ENCODE measurements around the gene CNPY2.
"Not testable (repeated sequence)": the region's sequence is repeated elsewhere in the genome, so short reads cannot be mapped to it uniquely, and the experiment has no call there.

The CNPY2 gene

GRCh38 chr12:56293795-56294194, 22.0 kb downstream of the CNPY2 start:
- no peaks in the 10 kb centered on the region for H3K9me3 Mint-ChIP-seq (ENCODE audit: low read depth)
- peaks cover 4% of the 10 kb centered on the region for H3K36me3 Mint-ChIP-seq
- no peaks in the 10 kb centered on the region for H3K27me3 Mint-ChIP-seq
- no peak overlapping the region for H3K27ac Mint-ChIP-seq
- no peak overlapping the region for H3K4me3 Mint-ChIP-seq
- H3K4me1 Mint-ChIP-seq (ENCODE audit: low read depth): peaks cover 60% of the 10 kb centered on the region

DNA sequence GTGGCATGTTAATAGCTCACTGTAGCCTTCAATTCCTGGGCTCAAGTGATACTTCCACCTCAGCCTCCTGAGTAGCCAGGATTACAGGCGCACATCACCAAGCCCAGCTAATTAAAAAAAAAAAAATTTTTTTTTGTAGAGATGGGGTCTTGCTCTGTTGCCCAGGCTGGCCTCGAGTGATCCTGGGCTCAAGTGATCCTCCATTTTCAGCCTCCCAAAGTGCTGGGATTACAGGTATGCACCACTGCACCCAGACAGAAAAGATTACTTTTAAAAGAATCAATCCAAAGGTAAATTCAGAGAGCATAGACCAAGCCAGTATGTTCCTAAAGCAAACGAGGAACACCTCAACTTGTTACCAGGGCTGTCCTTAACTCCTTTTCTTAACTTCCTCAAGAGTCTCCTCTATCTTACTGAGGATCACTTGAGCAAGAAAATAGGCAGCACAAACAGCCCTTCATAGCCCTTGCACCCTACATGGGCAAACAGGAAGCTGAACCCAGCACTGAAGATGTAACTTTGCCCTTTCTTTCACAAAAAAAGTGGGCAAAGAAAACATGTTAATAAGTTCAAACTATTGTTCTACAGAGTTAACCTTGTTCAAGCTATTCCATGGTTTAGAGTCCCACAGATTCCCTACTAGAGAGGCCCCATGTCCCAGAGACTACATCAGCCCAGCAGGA, 26.9 kb downstream of the CNPY2 start:
- Mint-ChIP-seq H3K27ac (no peak overlapping the region), H3K36me3 (peaks cover 4% of the 10 kb centered on the region), H3K27me3 (no peaks in the 10 kb centered on the region), H3K9me3 (ENCODE audit: low read depth) (no peaks in the 10 kb centered on the region), H3K4me1 (ENCODE audit: low read depth) (peaks cover 35% of the 10 kb centered on the region), H3K4me3 (no peak overlapping the region)

DNA sequence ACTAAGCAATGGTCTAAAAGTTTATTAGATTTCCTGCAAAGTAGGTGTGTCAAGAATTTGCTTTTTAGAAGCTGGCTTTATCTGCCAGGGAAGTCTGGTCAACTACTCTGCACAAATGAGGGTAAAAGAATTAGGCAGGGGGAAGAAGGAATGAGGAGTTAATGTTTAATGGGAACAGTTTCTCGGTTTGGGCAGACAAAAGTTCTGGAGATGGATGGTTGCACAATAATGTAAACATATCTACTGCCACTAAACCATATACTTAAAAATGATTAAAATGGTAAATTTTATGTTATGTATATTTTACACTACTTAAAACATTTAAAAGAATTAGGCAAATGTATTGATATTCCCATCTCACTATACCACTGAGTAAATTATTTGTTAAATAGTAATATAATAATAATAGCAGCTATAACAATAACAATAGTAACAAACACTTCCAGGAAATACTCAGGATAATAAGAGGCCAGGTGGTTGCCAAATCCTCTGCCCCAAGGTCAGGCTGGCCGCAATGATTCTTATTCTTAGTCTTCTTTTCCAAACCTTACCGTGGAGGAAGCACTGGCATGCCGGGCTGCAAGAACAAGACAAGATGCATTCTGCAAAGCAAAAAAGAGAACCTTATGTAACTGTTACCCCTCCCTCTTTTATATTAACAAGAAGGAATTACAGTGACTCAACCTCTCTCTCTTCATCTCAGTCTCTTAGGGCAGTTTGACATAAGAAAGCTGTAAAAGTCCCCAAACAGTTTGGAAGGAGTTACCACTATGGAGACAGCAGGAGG, 29.6 kb downstream of the CNPY2 start:
- H3K27ac Mint-ChIP-seq: no peak overlapping the region
- peaks cover 7% of the 10 kb centered on the region for H3K36me3 Mint-ChIP-seq
- peaks cover 19% of the 10 kb centered on the region for H3K4me1 Mint-ChIP-seq (ENCODE audit: low read depth)
- no peaks in the 10 kb centered on the region for H3K9me3 Mint-ChIP-seq (ENCODE audit: low read depth)
- no peaks in the 10 kb centered on the region for H3K27me3 Mint-ChIP-seq
- no peak overlapping the region for H3K4me3 Mint-ChIP-seq

GRCh38 chr12:56284263-56284662, 31.5 kb downstream of the CNPY2 start:
- not testable (repeated sequence) for H3K27me3 Mint-ChIP-seq; H3K4me3 Mint-ChIP-seq; H3K27ac Mint-ChIP-seq; H3K9me3 Mint-ChIP-seq (ENCODE audit: low read depth); H3K36me3 Mint-ChIP-seq
- peaks cover 11% of the 10 kb centered on the region for H3K4me1 Mint-ChIP-seq (ENCODE audit: low read depth)

- peaks cover 8% of the 10 kb centered on the region for H3K36me3 Mint-ChIP-seq
- peak overlapping the region; percentile 34 for H3K27ac Mint-ChIP-seq
- H3K27me3 Mint-ChIP-seq: no peaks in the 10 kb centered on the region
- no peaks in the 10 kb centered on the region for H3K9me3 Mint-ChIP-seq (ENCODE audit: low read depth)
- H3K4me1 Mint-ChIP-seq (ENCODE audit: low read depth): peaks cover 5% of the 10 kb centered on the region
- H3K4me3 Mint-ChIP-seq: no peak overlapping the region
Measured at GRCh38 chr12:56282579-56282978, 33.2 kb downstream of the CNPY2 start.

DNA sequence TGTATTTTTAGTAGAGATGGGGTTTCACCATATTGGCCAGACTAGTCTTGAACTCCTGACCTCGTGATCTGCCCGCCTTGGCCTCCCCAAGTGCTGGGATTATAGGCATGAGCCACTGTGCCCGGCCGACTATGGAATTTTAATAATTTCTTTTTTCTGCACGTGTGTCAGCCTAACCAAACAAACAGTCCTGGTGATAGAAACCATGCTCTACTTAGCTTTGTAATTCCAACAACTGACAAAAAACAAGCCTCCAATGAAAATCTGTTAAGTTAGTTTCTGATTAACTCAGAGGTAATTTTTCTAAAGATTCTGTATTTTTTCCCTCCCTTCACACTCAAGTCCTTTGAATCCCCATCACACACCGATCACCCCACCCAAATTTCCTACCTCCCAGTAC, 33.8 kb downstream of the CNPY2 start:
- Mint-ChIP-seq H3K27ac (peak overlapping the region; percentile 16), H3K4me1 (ENCODE audit: low read depth) (peaks cover 5% of the 10 kb centered on the region), H3K4me3 (no peak overlapping the region), H3K27me3 (no peaks in the 10 kb centered on the region), H3K9me3 (ENCODE audit: low read depth) (no peaks in the 10 kb centered on the region), H3K36me3 (peaks cover 8% of the 10 kb centered on the region)

GRCh38 chr12:56280849-56281248, 34.9 kb downstream of the CNPY2 start:
- Mint-ChIP-seq H3K9me3 (ENCODE audit: low read depth) (no peaks in the 10 kb centered on the region), H3K4me3 (no peak overlapping the region), H3K4me1 (ENCODE audit: low read depth) (no peaks in the 10 kb centered on the region), H3K36me3 (peaks cover 10% of the 10 kb centered on the region), H3K27me3 (no peaks in the 10 kb centered on the region), H3K27ac (no peak overlapping the region)

- Mint-ChIP-seq H3K4me3 (no peak overlapping the region), H3K27ac (peak overlapping the region; percentile 34), H3K36me3 (peaks cover 12% of the 10 kb centered on the region), H3K9me3 (ENCODE audit: low read depth) (no peaks in the 10 kb centered on the region), H3K27me3 (no peaks in the 10 kb centered on the region), H3K4me1 (ENCODE audit: low read depth) (no peaks in the 10 kb centered on the region)
Measured at GRCh38 chr12:56278905-56279304, 36.9 kb downstream of the CNPY2 start.

DNA sequence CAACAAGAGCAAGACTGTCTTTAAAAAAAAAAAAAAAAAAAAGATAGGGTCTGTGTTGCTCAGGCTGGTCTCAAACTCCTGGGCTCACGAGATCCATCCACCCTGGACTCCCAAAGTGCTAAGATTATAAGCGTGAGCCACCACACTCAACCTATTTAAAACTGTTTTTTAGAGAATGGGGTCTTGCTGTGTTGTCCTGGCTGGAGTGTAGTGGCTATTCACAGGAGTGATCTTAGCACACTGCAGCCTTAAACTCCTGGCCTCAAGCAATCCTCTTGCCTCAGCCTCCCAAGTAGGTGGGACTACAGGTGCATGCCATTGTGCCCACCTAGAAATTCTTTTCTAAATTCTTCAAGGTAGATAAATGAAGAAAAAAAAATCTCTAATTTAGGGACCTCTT, 41.5 kb downstream of the CNPY2 start:
- Mint-ChIP-seq H3K27ac (no peak overlapping the region), H3K9me3 (ENCODE audit: low read depth) (no peaks in the 10 kb centered on the region), H3K4me1 (ENCODE audit: low read depth) (no peaks in the 10 kb centered on the region), H3K4me3 (no peak overlapping the region), H3K36me3 (peaks cover 9% of the 10 kb centered on the region), H3K27me3 (no peaks in the 10 kb centered on the region)

GRCh38 chr12:56272468-56272867, 43.3 kb downstream of the CNPY2 start:
- H3K9me3 Mint-ChIP-seq (ENCODE audit: low read depth); H3K36me3 Mint-ChIP-seq: not testable (repeated sequence)

DNA sequence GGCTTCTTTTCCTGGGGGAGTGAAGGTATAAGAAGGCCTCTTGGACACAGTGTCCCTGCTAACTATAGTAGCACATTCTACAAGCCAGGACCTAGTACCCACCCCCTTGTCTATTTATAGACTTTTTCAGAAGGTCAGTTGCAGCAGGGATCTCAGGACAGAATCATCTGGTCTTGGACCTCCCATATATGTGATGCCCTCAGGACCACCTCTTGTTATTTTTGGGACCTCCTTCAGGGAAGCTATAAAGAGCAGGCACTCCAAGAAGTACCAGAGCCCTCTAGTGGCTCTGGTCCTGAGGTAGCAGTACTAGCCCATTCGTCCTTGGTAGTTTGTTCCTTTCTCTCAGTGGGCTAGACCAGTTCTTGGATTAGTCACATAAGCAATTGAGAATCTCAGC, 44.8 kb downstream of the CNPY2 start:
- Mint-ChIP-seq H3K27me3 (no peaks in the 10 kb centered on the region), H3K4me3 (no peak overlapping the region), H3K4me1 (ENCODE audit: low read depth) (peaks cover 15% of the 10 kb centered on the region), H3K36me3 (peaks cover 9% of the 10 kb centered on the region), H3K27ac (peak overlapping the region; percentile 68), H3K9me3 (ENCODE audit: low read depth) (no peaks in the 10 kb centered on the region)

More at GRCh38 chr12:56272468-56272867, 43.3 kb downstream of the CNPY2 start:
- not testable (repeated sequence) for H3K4me1 Mint-ChIP-seq (ENCODE audit: low read depth); H3K27me3 Mint-ChIP-seq; H3K4me3 Mint-ChIP-seq
- peak overlapping the region; percentile 10 for H3K27ac Mint-ChIP-seq

DNA sequence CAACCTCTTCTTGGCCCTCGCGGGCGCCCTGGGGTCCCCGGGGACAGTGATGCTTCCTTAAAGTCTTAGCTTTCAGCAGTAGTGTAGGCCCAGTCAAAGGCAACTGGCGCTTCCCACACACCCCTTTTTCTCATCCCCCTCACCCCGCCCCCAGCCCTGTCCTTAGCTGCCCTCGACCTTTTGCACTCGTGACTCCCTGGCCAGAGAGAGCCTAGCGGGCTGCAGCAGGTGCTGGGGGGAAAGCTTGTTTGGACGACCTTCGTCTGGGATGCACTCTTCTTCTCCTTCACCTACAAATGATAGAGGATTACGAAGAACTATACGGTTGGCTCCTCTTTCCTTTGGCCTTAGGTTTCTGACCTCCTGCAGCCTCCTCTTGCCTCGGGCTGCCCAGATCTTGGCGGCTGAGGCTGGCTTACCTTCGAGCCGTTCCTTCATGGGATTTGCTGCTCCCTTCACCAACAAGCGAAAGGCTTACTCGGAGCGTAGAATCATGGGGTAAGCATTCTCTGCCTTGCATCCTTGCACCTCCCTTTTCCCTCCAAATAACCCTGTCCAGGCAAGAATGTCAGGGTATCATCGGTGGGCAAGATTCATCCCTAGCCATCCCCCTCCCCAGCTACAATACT, 48.2 kb downstream of the CNPY2 start:
- no peaks in the 10 kb centered on the region for H3K36me3 Mint-ChIP-seq
- peak overlapping the region; percentile 85 for H3K4me3 Mint-ChIP-seq
- no peaks in the 10 kb centered on the region for H3K9me3 Mint-ChIP-seq (ENCODE audit: low read depth)
- peak overlapping the region; percentile 25 for H3K27ac Mint-ChIP-seq
- peaks cover 19% of the 10 kb centered on the region for H3K4me1 Mint-ChIP-seq (ENCODE audit: low read depth)
- H3K27me3 Mint-ChIP-seq: no peaks in the 10 kb centered on the region

- peak within 1 kb of the TSS; percentile 93 for H3K27ac Mint-ChIP-seq
- peak within 1 kb of the TSS; percentile 95 for H3K4me3 Mint-ChIP-seq
- H3K36me3 Mint-ChIP-seq: no peaks in the 10 kb centered on the region
- H3K27me3 Mint-ChIP-seq: no peaks in the 10 kb centered on the region
- H3K4me1 Mint-ChIP-seq (ENCODE audit: low read depth): peaks cover 19% of the 10 kb centered on the region
- no peaks in the 10 kb centered on the region for H3K9me3 Mint-ChIP-seq (ENCODE audit: low read depth)
Measured at GRCh38 chr12:56266693-56267442, 48.9 kb downstream of the CNPY2 start, which contains the start of gene COQ10A. TSS of gene COQ10A (plus strand) at chr12:56266942. CDS start at chr12:56267119, 177 bp downstream.

DNA sequence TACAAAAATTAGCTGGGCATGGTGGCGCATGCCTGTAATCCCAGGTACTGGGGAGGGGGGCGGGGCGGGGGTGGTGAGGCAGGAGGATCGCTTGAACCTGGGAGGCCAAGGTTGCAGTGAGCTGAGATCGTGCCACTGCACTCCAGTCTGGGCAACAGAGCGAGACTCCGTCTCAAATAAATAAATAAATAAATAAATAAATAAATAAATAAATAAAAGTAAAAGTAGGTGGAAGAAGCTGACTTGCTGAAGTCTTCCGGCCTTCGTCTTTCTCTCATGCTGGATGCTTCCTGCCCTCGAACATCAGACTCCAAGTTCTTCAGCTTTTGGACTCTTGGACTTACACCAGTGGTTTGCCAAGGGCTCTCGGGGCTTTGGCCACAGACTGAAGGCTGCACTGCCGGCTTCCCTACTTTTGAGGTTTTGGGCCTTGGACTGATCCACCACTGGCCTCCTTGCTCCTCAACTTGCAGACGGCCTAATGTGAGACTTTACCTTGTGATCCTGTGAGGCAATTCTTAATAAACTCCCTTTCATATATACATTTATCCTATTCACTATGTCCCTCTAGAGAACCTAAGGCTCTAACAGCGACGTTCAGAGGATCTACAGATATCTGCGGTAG, 49.6 kb downstream of the CNPY2 start:
- peak overlapping the region; percentile 95 for H3K4me3 Mint-ChIP-seq
- not testable (repeated sequence) for H3K27me3 Mint-ChIP-seq; H3K36me3 Mint-ChIP-seq; H3K9me3 Mint-ChIP-seq (ENCODE audit: low read depth)
- H3K4me1 Mint-ChIP-seq (ENCODE audit: low read depth): peaks cover 19% of the 10 kb centered on the region
- peak overlapping the region; percentile 93 for H3K27ac Mint-ChIP-seq

Measured in activated naive CD8-positive, alpha-beta T cell (primary cell).